ENCODE results near the gene ST3GAL4.
"Not testable (repeated sequence)": the region's sequence is repeated elsewhere in the genome, so short reads cannot be mapped to it uniquely, and the experiment has no call there.

The ST3GAL4 gene

DNA sequence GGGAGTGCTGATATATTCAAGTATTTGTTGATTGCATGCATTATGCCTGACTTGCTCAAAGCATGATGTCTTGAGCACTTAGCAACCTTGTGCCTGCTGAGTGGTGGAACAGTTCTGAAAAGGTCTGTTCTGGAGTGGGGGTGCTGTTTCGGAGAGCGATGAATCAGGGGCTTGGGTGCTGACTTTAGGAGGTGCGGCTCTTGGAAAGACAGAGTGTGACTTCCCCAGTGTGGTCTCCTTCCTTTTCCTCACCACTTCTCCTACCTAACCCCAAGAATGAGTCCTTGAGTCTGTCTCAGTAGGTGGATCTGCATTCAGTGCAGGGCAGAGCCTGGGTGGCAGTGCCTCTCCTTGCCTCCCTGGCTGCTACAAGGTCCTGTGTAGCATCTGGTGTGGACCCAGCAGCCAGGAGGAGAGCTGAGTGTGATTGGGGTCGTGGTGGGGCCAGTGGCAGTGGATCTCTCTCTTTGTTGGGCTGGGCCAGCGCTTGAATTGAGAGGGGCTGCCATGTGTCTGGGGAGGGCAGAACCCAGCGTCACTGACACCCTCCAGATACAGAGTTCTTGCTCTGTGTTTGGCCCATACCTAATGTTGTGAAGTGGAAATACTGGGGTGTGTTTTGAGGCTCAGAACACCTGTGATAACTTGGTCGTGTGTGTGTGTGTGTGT is 35.9 kb downstream of the ST3GAL4 start:
- ChIA-PET POLR2A (ENCODE audit: low non-redundant PET) (no interaction called here), CTCF (no interaction called here)
- peak overlapping the region; percentile 98 for H3K27ac ChIP-seq
- DNase-seq (ENCODE audit: low spot score) = no peak
- TF ChIP-seq, protein P1, sequence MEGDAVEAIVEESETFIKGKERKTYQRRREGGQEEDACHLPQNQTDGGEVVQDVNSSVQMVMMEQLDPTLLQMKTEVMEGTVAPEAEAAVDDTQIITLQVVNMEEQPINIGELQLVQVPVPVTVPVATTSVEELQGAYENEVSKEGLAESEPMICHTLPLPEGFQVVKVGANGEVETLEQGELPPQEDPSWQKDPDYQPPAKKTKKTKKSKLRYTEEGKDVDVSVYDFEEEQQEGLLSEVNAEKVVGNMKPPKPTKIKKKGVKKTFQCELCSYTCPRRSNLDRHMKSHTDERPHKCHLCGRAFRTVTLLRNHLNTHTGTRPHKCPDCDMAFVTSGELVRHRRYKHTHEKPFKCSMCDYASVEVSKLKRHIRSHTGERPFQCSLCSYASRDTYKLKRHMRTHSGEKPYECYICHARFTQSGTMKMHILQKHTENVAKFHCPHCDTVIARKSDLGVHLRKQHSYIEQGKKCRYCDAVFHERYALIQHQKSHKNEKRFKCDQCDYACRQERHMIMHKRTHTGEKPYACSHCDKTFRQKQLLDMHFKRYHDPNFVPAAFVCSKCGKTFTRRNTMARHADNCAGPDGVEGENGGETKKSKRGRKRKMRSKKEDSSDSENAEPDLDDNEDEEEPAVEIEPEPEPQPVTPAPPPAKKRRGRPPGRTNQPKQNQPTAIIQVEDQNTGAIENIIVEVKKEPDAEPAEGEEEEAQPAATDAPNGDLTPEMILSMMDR (conservative IDR thresholded peaks at IDR 0.05; ENCODE audit: low read depth) = no peak

DNA sequence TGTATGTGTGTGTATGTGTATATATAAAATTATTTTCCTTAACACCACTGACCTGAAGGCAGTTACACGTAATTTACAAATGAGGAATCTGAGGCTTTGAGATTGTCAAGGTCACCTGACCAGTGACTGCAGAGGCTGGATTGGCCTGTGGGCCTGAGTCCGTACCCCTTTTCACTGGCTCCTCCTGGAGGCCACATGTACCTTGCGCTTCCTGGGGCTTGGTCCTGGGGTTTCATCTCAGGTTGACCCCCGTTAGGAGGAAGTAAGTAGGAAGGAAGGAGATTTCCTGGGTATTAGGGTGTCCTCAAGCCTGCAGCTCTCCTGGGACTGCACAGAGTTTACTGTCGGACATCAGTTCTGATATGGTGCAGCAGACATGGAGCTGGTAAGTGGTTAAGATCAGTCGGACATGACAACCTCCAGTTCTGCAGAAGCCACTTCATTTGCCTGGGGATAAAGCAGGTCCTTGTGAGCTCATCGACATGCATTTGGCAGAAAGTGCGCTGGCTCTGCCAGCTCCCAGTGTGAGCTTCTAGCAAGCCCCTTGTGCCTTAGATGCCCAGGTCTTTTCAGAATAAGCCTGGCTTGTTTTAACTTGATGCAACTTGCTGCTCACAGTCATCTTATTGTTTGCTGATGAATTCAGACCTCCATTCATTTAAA is 36.6 kb downstream of the ST3GAL4 start:
- CTCF ChIA-PET = interaction anchor here (0.8 kb wide), 1 partner anchor 39 kb away, joined by 4 read pairs; no protein-coding TSS in a partner anchor
- no peak for DNase-seq (ENCODE audit: low spot score)
- H3K27ac ChIP-seq = peak overlapping the region; percentile 98
- POLR2A ChIA-PET (ENCODE audit: low non-redundant PET) = no interaction called here
- TF ChIP-seq, protein P1 (conservative IDR thresholded peaks at IDR 0.05; ENCODE audit: low read depth) = no peak

DNA sequence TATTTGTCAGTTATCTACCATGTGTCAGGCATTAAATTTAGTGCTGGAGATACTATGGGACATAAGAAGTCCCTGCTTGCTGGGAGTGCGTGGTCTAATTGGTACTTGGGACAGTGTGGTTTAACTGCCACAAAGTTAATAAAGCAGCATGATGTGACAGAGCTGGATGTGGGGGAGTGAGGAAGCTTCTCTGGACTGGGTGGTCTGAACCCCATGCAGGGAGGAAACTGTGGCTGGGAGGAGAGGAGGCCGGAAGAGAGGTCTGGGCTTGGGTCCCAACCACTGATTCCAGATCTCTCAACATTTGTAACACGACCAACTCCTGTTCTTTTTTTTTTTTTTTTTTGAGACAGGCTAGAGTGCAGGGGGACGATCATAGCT is 37.1 kb downstream of the ST3GAL4 start:
- POLR2A ChIA-PET (ENCODE audit: low non-redundant PET) = no interaction called here
- CTCF ChIA-PET = interaction anchor here (0.8 kb wide), 1 partner anchor 39 kb away, joined by 4 read pairs; no protein-coding TSS in a partner anchor
- no peak for DNase-seq (ENCODE audit: low spot score)
- peak overlapping the region; percentile 98 for H3K27ac ChIP-seq
- TF ChIP-seq, protein P1 (conservative IDR thresholded peaks at IDR 0.05; ENCODE audit: low read depth) = no peak

DNA sequence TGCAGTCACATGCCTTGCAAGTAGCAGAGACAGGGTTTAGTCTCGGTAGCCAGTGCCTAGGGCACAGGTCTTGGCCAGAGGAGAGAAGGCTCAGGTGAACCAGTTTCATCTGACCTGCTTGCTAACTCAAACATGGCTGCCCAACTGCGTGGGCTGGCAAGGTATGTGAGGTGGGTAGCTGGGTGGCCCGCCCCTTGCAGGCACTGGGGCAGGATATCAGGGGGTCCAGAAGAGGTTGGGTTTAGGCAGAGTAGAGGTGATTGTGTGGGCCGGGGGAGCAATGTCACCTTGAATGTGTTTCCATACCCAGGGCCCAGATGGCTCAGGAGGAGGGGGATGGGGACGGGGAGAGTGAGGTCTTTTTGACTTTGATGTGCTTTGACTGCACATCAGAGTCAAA is 37.7 kb downstream of the ST3GAL4 start:
- no peak for DNase-seq (ENCODE audit: low spot score)
- H3K27ac ChIP-seq = peak overlapping the region; percentile 98
- ChIA-PET POLR2A (ENCODE audit: low non-redundant PET) (no interaction called here), CTCF (no interaction called here)
- TF ChIP-seq, protein P1 (conservative IDR thresholded peaks at IDR 0.05; ENCODE audit: low read depth) = no peak

DNA sequence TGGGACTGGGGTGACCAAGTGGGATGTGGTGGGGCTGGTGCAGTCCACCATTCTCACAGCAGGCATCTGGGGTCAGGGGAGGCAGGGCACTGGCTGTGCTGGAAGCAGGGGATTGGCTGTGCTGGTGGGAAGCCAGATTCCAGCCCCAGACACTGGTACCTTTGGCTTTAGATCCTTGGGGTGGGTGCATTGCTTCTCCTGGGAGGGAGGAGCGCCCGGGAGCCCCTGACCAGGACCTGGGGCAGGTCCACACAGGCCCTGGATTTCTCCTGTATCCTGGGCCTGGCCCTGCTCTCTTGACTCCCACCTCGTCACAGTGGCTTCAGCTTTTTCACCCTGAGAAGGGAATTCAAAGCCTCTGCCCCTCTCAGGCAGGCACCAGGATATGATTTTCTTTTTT is 38.5 kb downstream of the ST3GAL4 start:
- POLR2A ChIA-PET (ENCODE audit: low non-redundant PET) = no interaction called here
- TF ChIP-seq, protein P1 (conservative IDR thresholded peaks at IDR 0.05; ENCODE audit: low read depth) = no peak
- DNase-seq (ENCODE audit: low spot score) = no peak
- CTCF ChIA-PET = interaction anchor here (0.6 kb wide), 1 partner anchor 82 kb away, joined by 4 read pairs; no protein-coding TSS in a partner anchor
- peak overlapping the region; percentile 98 for H3K27ac ChIP-seq

DNA sequence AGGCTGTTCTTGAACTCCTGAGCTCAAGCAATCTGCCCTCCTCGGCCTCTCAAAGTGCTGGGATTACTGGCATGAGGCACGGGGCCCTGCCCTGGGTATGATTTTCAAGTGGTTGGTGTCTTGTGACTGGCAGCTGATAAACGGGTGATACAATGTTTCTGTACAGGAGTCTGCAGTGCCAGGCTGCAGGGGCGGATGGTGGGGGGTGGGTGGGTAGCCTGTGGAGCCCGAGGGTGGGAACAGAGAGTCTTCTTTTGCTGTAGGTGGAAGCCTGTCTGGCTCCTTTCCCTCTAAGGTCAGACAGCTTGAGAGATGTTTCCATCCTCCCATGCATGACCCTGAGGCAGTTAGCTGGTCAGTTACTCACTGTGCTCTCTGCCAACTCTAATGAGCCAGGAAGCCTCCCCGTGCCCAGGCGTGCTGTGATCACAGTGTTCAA is 39.2 kb downstream of the ST3GAL4 start:
- POLR2A ChIA-PET (ENCODE audit: low non-redundant PET) = not testable (repeated sequence)
- peak overlapping the region; percentile 98 for H3K27ac ChIP-seq
- CTCF ChIA-PET = interaction anchor here (0.6 kb wide), 1 partner anchor 82 kb away, joined by 4 read pairs; no protein-coding TSS in a partner anchor
- peak; percentile 41 for DNase-seq (ENCODE audit: low spot score)

DNA sequence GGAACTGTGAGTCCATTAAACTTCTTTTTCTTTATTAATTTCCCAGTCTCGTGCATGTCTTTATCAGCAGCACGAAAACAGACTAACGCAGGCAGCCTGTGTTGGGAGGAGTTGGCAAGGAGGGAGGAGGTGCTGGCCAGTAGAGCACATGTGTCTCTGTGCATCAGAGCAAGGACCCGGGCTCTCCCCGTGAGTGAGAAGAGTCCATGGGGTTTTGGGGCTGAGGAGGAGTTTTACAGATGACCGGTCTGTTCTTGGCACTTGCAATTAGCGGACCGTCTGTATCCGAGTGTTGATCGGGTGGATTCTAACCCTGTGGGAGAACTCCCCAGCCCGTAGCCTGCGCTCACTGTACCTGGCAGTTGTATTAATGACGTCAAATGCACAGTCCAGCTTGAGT is 40.3 kb downstream of the ST3GAL4 start:
- DNase-seq (ENCODE audit: low spot score); CTCF ChIA-PET; POLR2A ChIA-PET (ENCODE audit: low non-redundant PET): not testable (repeated sequence)
- H3K27ac ChIP-seq = peak overlapping the region; percentile 98

DNA sequence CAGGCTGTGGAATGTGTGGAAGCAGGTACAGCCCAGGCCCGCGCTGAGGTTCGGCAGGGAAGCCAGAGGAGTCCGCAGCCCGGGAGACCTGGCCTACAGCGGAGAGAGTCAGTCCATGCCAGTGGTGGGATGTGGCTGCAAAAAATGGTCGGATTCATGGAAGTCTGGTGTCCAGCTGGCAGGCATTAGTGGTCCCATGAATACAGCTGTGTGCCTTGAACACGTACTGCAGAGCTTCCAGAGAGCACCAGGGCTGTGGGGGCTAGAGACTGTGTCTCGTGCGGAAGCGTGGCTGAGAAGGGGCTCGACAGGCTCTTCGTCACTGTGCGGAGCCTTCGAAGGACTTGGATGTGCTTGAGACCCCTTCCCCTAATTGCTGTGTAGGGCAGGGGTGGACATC is 40.8 kb downstream of the ST3GAL4 start:
- POLR2A ChIA-PET (ENCODE audit: low non-redundant PET); DNase-seq (ENCODE audit: low spot score); CTCF ChIA-PET: not testable (repeated sequence)
- H3K27ac ChIP-seq = peak overlapping the region; percentile 98; the same call in 1 of the 2 replicates

Data from RWPE1 (cell line).